ENCODE data around the gene ETV7. TPM values are rescaled to one million over a fixed set of nuclear protein-coding genes. Genes with fewer than 3 reads are reported as not detected.

ETV7 gene
- total and polyA plus RNA-seq, 2 of the 13 experiments (the other 11 are each of a cell fraction or from before 2014, with no cell fraction given) = not detected

- in situ Hi-C loops (cut with HindIII; ENCODE audit: extremely low pct_ligation_motif_present, low pct_unique_long_range_greater_than_20kb) = no loop called here
These were observed 19.7 kb downstream of the ETV7 start for GRCh38 chr6:36367743-36368142.

More at GRCh38 chr6:36367743-36368142, 19.7 kb downstream of the ETV7 start:
- Histone ChIP-seq H3K79me2 (ENCODE audit: insufficient read depth, low read length) (no peaks in the 10 kb centered on the region), H3K4me1 (ENCODE audit: insufficient read depth, low read length) (peaks cover 9% of the 10 kb centered on the region), H3K36me3 (replicated peaks in 1 of 2; ENCODE audit: control insufficient read depth in 1 of 2, insufficient read depth in 2 of 2, low read length in 2 of 2) (no peaks in the 10 kb centered on the region), H3K27ac (ENCODE audit: extremely low read length, insufficient read depth, low read length) (no peak overlapping the region), H4K20me1 (ENCODE audit: insufficient read depth, low read length) (no peaks in the 10 kb centered on the region), H2AFZ (ENCODE audit: low read length) (no peak overlapping the region), H3K4me2 (ENCODE audit: low read depth, low read length) (no peak overlapping the region), H3K9me3 (ENCODE audit: low read length) (no peaks in the 10 kb centered on the region), H3K9ac (ENCODE audit: insufficient read depth, low read depth, low read length) (no peak overlapping the region), H3K27me3 (ENCODE audit: control insufficient read depth in 1 of 2, insufficient read depth in 2 of 2, low read length in 2 of 2) (peaks cover 4 to 28% of the 10 kb centered on the region in 2 experiments; a peak in 4 of 5 replicates), H3K4me3 (replicated peaks in 1 of 3; ENCODE audit: insufficient read depth in 1 of 3, low read depth in 2 of 3, low read length in 3 of 3) (no peak overlapping the region)
- no peak for DNase-seq (ENCODE audit: low spot score)
- 37% methylated on average over 3 of the region's 3 CpGs for WGBS (ENCODE audit: low lambda C conversion rate)
- TF ChIP-seq ZNF770 (CRISPR knock-in tag; IDR thresholded peaks at IDR 0.05) (no peak), SNRNP70 (IDR thresholded peaks at IDR 0.05; ENCODE audit: low read depth, low read length) (no peak), ZNF441 (CRISPR knock-in tag; IDR thresholded peaks at IDR 0.05; ENCODE audit: borderline replicate concordance) (no peak), AHR (CRISPR knock-in tag; IDR thresholded peaks at IDR 0.05) (no peak), ZFP82 (CRISPR knock-in tag; IDR thresholded peaks at IDR 0.05; ENCODE audit: borderline replicate concordance) (no peak), HNRNPUL1 (IDR thresholded peaks at IDR 0.05; ENCODE audit: low read depth, low read length) (no peak), ZUFSP (CRISPR knock-in tag; IDR thresholded peaks at IDR 0.05; ENCODE audit: borderline replicate concordance) (no peak), ADNP (CRISPR knock-in tag; IDR thresholded peaks at IDR 0.05) (no peak), CBX1 (IDR thresholded peaks at IDR 0.05; ENCODE audit: low read depth) (no peak), ZNF274 (CRISPR knock-in tag; IDR thresholded peaks at IDR 0.05) (no peak), POGZ (CRISPR knock-in tag; IDR thresholded peaks at IDR 0.05) (no peak), MYPOP (CRISPR knock-in tag; IDR thresholded peaks at IDR 0.05) (no peak), HIC2 (CRISPR knock-in tag; IDR thresholded peaks at IDR 0.05; ENCODE audit: low read depth) (no peak), MED1 (CRISPR knock-in tag; IDR thresholded peaks at IDR 0.05) (no peak), THAP7 (CRISPR knock-in tag; IDR thresholded peaks at IDR 0.05) (no peak), ZNF484 (CRISPR knock-in tag; IDR thresholded peaks at IDR 0.05; ENCODE audit: borderline replicate concordance, low read depth) (no peak), SMARCC2 (IDR thresholded peaks at IDR 0.05) (no peak)
- no peak for ATAC-seq
- intact Hi-C loops (cut with micrococcal nuclease; ENCODE audit: unreplicated experiment) = no loop called here
- no peak for FAIRE-seq
- BruUV-seq (replicated peaks) = no TSS peak
- CTCF ChIA-PET (ENCODE audit: low intra/inter-chr PET ratio, low total read pairs) = no interaction called here
- POLR2A ChIA-PET = no interaction called here
